ENCODE data around the gene OR6K3. TPM values are rescaled to one million over a fixed set of nuclear protein-coding genes. Genes with fewer than 3 reads are reported as not detected.

Gene OR6K3
- total and polyA plus RNA-seq, 2 donors (not counting 1 experiment from before 2014, with no cell fraction given), result not detected

DNA sequence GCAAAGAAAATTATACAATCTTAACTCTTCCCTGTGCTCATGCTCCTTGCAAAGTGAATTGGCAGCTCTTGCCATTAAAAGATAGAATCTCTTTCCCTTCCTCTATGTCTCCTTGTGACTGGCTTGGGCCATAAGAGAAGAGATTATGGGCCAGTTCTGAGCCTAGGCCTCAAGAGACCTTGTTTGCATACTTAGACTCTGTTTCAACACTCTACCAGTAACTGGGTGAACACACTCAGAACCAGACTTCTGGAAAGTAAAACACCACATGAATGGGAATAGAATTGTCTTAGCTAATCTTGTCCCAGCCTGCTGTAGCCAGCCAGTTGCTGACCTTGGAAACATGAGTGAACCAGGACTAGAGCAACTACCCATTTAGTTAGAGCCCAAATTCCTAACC is 15.3 kb upstream of the OR6K3 start:
- Histone ChIP-seq H3K9ac (ENCODE audit: insufficient read depth, low read length) (no peak overlapping the region), H3K4me2 (ENCODE audit: extremely low read depth, insufficient read depth, low read length) (no peak overlapping the region), H3K36me3 (ENCODE audit: control insufficient read depth, insufficient read depth, low read length) (no peaks in the 10 kb centered on the region), H3K79me2 (ENCODE audit: control insufficient read depth, insufficient read depth, low read length) (no peaks in the 10 kb centered on the region), H3K27me3 (ENCODE audit: control insufficient read depth, insufficient read depth, low read length) (no peaks in the 10 kb centered on the region), H2AFZ (ENCODE audit: low read length) (no peak overlapping the region), H3K9me3 (ENCODE audit: control insufficient read depth, insufficient read depth, low read depth, low read length) (no peaks in the 10 kb centered on the region), H3K4me1 (ENCODE audit: control insufficient read depth, extremely low read depth, insufficient read depth, low read length) (no peaks in the 10 kb centered on the region), H4K20me1 (ENCODE audit: control insufficient read depth, extremely low read depth, insufficient read depth, low read length) (no peaks in the 10 kb centered on the region), H3K4me3 (replicated peaks in 1 of 4; ENCODE audit: control extremely low read depth in 1 of 4, insufficient read depth in 1 of 4, low read depth in 3 of 4, low read length in 4 of 4) (no peak overlapping the region), H3K27ac (ENCODE audit: insufficient read depth, low read length) (no peak overlapping the region)
- no peak for TF ChIP-seq EZH2 (IDR thresholded peaks at IDR 0.05; ENCODE audit: low read length, missing control alignments)
- TF ChIP-seq, protein P1, sequence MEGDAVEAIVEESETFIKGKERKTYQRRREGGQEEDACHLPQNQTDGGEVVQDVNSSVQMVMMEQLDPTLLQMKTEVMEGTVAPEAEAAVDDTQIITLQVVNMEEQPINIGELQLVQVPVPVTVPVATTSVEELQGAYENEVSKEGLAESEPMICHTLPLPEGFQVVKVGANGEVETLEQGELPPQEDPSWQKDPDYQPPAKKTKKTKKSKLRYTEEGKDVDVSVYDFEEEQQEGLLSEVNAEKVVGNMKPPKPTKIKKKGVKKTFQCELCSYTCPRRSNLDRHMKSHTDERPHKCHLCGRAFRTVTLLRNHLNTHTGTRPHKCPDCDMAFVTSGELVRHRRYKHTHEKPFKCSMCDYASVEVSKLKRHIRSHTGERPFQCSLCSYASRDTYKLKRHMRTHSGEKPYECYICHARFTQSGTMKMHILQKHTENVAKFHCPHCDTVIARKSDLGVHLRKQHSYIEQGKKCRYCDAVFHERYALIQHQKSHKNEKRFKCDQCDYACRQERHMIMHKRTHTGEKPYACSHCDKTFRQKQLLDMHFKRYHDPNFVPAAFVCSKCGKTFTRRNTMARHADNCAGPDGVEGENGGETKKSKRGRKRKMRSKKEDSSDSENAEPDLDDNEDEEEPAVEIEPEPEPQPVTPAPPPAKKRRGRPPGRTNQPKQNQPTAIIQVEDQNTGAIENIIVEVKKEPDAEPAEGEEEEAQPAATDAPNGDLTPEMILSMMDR (conservative IDR thresholded peaks at IDR 0.05 in 1 of 2, IDR thresholded peaks at IDR 0.05 in 1 of 2; ENCODE audit: low read depth in 1 of 2, low read length in 2 of 2), result no peak
- no peak for DNase-seq (ENCODE audit: low read depth in 2 of 2)

DNA sequence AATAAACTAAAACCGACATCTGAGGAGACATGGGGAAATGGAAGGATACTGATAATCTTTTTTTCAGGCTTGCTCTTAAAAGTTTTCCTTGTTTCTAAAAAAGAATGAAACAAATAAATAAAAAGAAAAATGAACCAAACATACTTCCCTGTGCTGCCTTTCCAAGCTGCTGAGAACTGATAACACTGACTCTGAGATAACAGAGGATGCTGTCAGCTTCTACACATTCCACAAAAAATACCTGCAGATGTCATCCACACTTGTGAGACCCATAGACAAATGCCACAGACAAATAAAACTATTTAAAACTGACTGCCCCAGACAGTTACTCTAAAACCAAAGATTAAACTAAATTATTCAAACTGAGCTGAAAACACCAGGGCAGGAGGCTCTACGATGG is 12.0 kb upstream of the OR6K3 start:
- Histone ChIP-seq H3K9ac (ENCODE audit: insufficient read depth, low read length) (no peak overlapping the region), H3K27me3 (ENCODE audit: control insufficient read depth, insufficient read depth, low read length) (no peaks in the 10 kb centered on the region), H2AFZ (ENCODE audit: low read length) (no peak overlapping the region), H3K27ac (ENCODE audit: insufficient read depth, low read length) (no peak overlapping the region), H3K4me3 (replicated peaks in 1 of 4; ENCODE audit: control extremely low read depth in 1 of 4, insufficient read depth in 1 of 4, low read depth in 3 of 4, low read length in 4 of 4) (no peak overlapping the region), H3K36me3 (ENCODE audit: control insufficient read depth, insufficient read depth, low read length) (no peaks in the 10 kb centered on the region), H3K4me1 (ENCODE audit: control insufficient read depth, extremely low read depth, insufficient read depth, low read length) (no peaks in the 10 kb centered on the region), H4K20me1 (ENCODE audit: control insufficient read depth, extremely low read depth, insufficient read depth, low read length) (no peaks in the 10 kb centered on the region), H3K79me2 (ENCODE audit: control insufficient read depth, insufficient read depth, low read length) (no peaks in the 10 kb centered on the region), H3K9me3 (ENCODE audit: control insufficient read depth, insufficient read depth, low read depth, low read length) (no peaks in the 10 kb centered on the region), H3K4me2 (ENCODE audit: extremely low read depth, insufficient read depth, low read length) (no peak overlapping the region)
- DNase-seq (ENCODE audit: low read depth in 2 of 2), result no peak
- TF ChIP-seq EZH2 (IDR thresholded peaks at IDR 0.05; ENCODE audit: low read length, missing control alignments), result no peak
- TF ChIP-seq, protein P1 (conservative IDR thresholded peaks at IDR 0.05 in 1 of 2, IDR thresholded peaks at IDR 0.05 in 1 of 2; ENCODE audit: low read depth in 1 of 2, low read length in 2 of 2), result no peak

DNA sequence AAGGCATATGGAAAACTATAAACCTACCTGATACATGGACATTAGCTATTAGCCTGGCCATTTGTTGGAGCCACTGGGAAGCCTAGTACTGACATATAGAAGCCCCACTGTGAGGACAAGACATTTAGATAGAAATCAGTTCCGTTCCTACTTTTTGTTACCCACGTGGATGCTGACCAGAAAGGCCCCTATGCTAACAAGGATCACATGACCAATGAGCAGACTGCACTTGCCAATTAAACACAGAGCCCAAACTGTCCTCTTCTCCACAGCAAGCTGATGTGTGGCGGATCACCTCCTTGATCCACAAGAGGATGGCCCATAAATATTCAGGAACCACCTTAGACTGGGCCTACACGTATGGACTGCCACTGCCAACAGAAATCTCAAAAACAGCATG is 11.2 kb upstream of the OR6K3 start:
- H4K20me1 ChIP-seq (ENCODE audit: control insufficient read depth, extremely low read depth, insufficient read depth, low read length), result no peaks in the 10 kb centered on the region
- H2AFZ ChIP-seq (ENCODE audit: low read length), result no peak overlapping the region
- H3K36me3 ChIP-seq (ENCODE audit: control insufficient read depth, insufficient read depth, low read length), result no peaks in the 10 kb centered on the region
- H3K27me3 ChIP-seq (ENCODE audit: control insufficient read depth, insufficient read depth, low read length), result no peaks in the 10 kb centered on the region
- no peak overlapping the region for H3K27ac ChIP-seq (ENCODE audit: insufficient read depth, low read length)
- TF ChIP-seq, protein P1 (conservative IDR thresholded peaks at IDR 0.05 in 1 of 2, IDR thresholded peaks at IDR 0.05 in 1 of 2; ENCODE audit: low read depth in 1 of 2, low read length in 2 of 2), result no peak
- no peak for TF ChIP-seq EZH2 (IDR thresholded peaks at IDR 0.05; ENCODE audit: low read length, missing control alignments)
- no peak overlapping the region for H3K4me2 ChIP-seq (ENCODE audit: extremely low read depth, insufficient read depth, low read length)
- no peaks in the 10 kb centered on the region for H3K4me1 ChIP-seq (ENCODE audit: control insufficient read depth, extremely low read depth, insufficient read depth, low read length)
- no peak overlapping the region for H3K4me3 ChIP-seq (replicated peaks in 1 of 4; ENCODE audit: control extremely low read depth in 1 of 4, insufficient read depth in 1 of 4, low read depth in 3 of 4, low read length in 4 of 4)
- no peak overlapping the region for H3K9ac ChIP-seq (ENCODE audit: insufficient read depth, low read length)
- no peaks in the 10 kb centered on the region for H3K9me3 ChIP-seq (ENCODE audit: control insufficient read depth, insufficient read depth, low read depth, low read length)
- no peaks in the 10 kb centered on the region for H3K79me2 ChIP-seq (ENCODE audit: control insufficient read depth, insufficient read depth, low read length)
- DNase-seq (ENCODE audit: low read depth in 2 of 2), result no peak
